ENCODE data around the gene TEX9.
"Not testable (repeated sequence)": the region's sequence is repeated elsewhere in the genome, so short reads cannot be mapped to it uniquely, and the experiment has no call there.

TEX9 gene

GRCh38 chr15:56365075-56365711, at the start of gene TEX9:
Gene TEX9 (plus strand): TSS chr15:56365426. CDS start chr15:56365451, 25 bp downstream.
- in situ Hi-C loops (cut with MboI; ENCODE audit: low pct_unique_long_range_greater_than_20kb, low sequenced_read_pairs) = no loop called here
- DNase-seq = peak; percentile 89

- DNase-seq; in situ Hi-C loops (cut with MboI; ENCODE audit: low pct_unique_long_range_greater_than_20kb, low sequenced_read_pairs): not testable (repeated sequence)
These were observed 48.7 kb upstream of the TEX9 start for GRCh38 chr15:56316561-56316960.

GRCh38 chr15:56320316-56320715, 44.9 kb upstream of the TEX9 start:
- in situ Hi-C loops (cut with MboI; ENCODE audit: low pct_unique_long_range_greater_than_20kb, low sequenced_read_pairs) = no loop called here
- DNase-seq = no peak

- DNase-seq = no peak
- in situ Hi-C loops (cut with MboI; ENCODE audit: low pct_unique_long_range_greater_than_20kb, low sequenced_read_pairs) = no loop called here
These were observed 44.4 kb upstream of the TEX9 start for GRCh38 chr15:56320861-56321260.

GRCh38 chr15:56322444-56322843, 42.8 kb upstream of the TEX9 start:
- DNase-seq = no peak
- in situ Hi-C loops (cut with MboI; ENCODE audit: low pct_unique_long_range_greater_than_20kb, low sequenced_read_pairs) = no loop called here

- no peak for DNase-seq
- in situ Hi-C loops (cut with MboI; ENCODE audit: low pct_unique_long_range_greater_than_20kb, low sequenced_read_pairs) = no loop called here
These were observed 41.8 kb upstream of the TEX9 start for GRCh38 chr15:56323435-56323834.

- DNase-seq = no peak
- in situ Hi-C loops (cut with MboI; ENCODE audit: low pct_unique_long_range_greater_than_20kb, low sequenced_read_pairs) = no loop called here
These were observed 40.0 kb upstream of the TEX9 start for GRCh38 chr15:56325186-56325585.

GRCh38 chr15:56327721-56328502, 37.3 kb upstream of the TEX9 start:
- in situ Hi-C loops (cut with MboI; ENCODE audit: low pct_unique_long_range_greater_than_20kb, low sequenced_read_pairs) = no loop called here

GRCh38 chr15:56337084-56337725, 28.0 kb upstream of the TEX9 start:
- in situ Hi-C loops (cut with MboI; ENCODE audit: low pct_unique_long_range_greater_than_20kb, low sequenced_read_pairs) = no loop called here
- DNase-seq = no peak

More at GRCh38 chr15:56327721-56328502, 37.3 kb upstream of the TEX9 start:
- DNase-seq = no peak

- in situ Hi-C loops (cut with MboI; ENCODE audit: low pct_unique_long_range_greater_than_20kb, low sequenced_read_pairs) = no loop called here
- DNase-seq = no peak
These were observed 25.6 kb upstream of the TEX9 start for GRCh38 chr15:56339594-56339993.

- in situ Hi-C loops (cut with MboI; ENCODE audit: low pct_unique_long_range_greater_than_20kb, low sequenced_read_pairs) = no loop called here
- no peak for DNase-seq
These were observed 24.0 kb upstream of the TEX9 start for GRCh38 chr15:56341201-56341600.

- in situ Hi-C loops (cut with MboI; ENCODE audit: low pct_unique_long_range_greater_than_20kb, low sequenced_read_pairs) = no loop called here
- DNase-seq = no peak
These were observed 22.6 kb upstream of the TEX9 start for GRCh38 chr15:56342653-56343052.

- in situ Hi-C loops (cut with MboI; ENCODE audit: low pct_unique_long_range_greater_than_20kb, low sequenced_read_pairs) = no loop called here
- DNase-seq = no peak
These were observed 21.3 kb upstream of the TEX9 start for GRCh38 chr15:56343879-56344278.

- in situ Hi-C loops (cut with MboI; ENCODE audit: low pct_unique_long_range_greater_than_20kb, low sequenced_read_pairs) = no loop called here
- peak; percentile 27 for DNase-seq
These were observed 20.9 kb upstream of the TEX9 start for GRCh38 chr15:56344336-56344735.

- DNase-seq = no peak
- in situ Hi-C loops (cut with MboI; ENCODE audit: low pct_unique_long_range_greater_than_20kb, low sequenced_read_pairs) = no loop called here
These were observed 18.8 kb upstream of the TEX9 start for GRCh38 chr15:56346414-56346813.

- DNase-seq = no peak
- in situ Hi-C loops (cut with MboI; ENCODE audit: low pct_unique_long_range_greater_than_20kb, low sequenced_read_pairs) = no loop called here
These were observed 15.7 kb upstream of the TEX9 start for GRCh38 chr15:56349554-56349953.

- in situ Hi-C loops (cut with MboI; ENCODE audit: low pct_unique_long_range_greater_than_20kb, low sequenced_read_pairs) = no loop called here
These were observed 13.9 kb upstream of the TEX9 start for GRCh38 chr15:56351353-56351752.

GRCh38 chr15:56351957-56352506, 13.2 kb upstream of the TEX9 start:
- no peak for DNase-seq
- in situ Hi-C loops (cut with MboI; ENCODE audit: low pct_unique_long_range_greater_than_20kb, low sequenced_read_pairs) = no loop called here

More at GRCh38 chr15:56351353-56351752, 13.9 kb upstream of the TEX9 start:
- DNase-seq = no peak

- in situ Hi-C loops (cut with MboI; ENCODE audit: low pct_unique_long_range_greater_than_20kb, low sequenced_read_pairs) = no loop called here
- DNase-seq = no peak
These were observed 12.1 kb upstream of the TEX9 start for GRCh38 chr15:56353119-56353518.

- in situ Hi-C loops (cut with MboI; ENCODE audit: low pct_unique_long_range_greater_than_20kb, low sequenced_read_pairs) = no loop called here
- DNase-seq = no peak
These were observed 11.5 kb upstream of the TEX9 start for GRCh38 chr15:56353740-56354139.

Measured in KBM-7 (cell line).